Measurements from ENCODE around the gene ACSBG1.

Gene ACSBG1

DNA sequence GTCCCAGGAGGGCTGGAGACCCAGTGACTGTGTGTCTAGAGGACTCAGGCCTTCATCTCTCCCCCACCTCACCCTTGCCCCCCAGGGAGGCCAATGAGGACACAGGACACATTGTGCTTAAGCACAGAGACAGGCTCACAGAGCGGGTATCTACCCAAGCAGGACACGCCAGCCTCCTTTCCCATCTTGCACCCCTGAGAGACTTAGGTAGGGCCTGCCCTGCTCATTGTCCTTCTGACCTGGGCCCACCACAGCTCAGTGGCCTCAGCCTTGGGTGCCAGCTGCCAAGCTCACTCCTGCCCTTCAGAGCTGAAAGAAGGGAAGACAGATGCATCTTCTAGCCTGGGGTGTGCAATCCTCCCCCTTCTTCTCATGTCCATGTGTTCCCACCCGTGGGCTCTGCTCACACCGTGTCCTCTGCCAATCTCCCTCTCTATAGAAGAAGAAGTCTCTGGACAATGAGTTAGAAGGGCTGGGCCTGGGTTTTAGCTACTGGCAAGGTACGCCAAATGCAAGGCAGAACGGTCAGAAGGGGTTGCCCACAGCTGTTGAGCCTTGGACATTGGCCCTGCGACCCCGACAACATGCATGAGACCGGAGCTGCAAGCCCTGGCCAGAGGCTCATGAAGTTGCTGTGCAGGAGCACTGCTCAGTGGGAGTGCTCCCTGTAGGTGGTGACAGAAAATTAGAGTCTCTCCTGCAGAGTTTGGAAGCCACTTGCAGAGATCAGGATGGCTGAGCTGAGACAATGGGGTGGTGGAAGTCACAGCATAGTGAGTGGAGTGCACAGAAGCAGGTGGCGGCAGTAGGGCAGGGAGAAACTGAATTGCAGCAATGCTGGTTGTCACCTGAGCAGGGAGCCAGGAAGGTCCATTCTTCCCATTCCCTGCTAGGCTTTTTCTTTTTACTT, 32.8 kb downstream of the ACSBG1 start:
- DNase-seq: no peak

DNA sequence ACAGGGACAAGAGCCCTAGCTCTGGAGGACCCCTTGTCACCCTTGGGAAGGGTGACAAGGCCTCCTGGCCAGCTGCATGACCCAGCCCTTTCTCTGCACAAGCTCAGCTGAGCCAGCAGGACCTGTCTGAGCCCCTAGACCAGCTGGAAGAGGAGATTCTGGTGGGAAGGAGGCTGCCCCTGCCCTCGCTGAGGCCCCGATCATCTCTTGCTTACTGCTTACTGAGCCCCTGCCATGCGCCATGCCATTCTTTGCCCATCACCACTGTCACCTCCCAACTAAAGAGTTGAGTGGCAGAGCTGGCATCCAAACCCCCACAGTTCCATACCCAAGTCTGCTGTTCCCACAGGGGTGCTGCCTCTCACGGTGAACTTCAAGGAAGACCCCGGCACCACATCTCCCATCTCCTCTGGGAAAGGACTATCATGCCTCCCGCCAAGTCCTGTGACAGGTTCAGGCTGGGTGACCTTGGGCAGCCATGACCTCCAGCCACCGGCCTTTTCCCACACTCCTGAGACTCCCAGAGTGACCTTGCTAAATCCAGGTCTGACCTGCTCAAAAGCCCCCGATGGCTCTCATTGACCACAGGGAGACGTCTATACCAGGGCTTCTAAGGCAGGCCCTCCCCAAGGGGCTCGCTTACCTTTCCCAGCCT, 34.0 kb downstream of the ACSBG1 start:
- no peak for DNase-seq

DNA sequence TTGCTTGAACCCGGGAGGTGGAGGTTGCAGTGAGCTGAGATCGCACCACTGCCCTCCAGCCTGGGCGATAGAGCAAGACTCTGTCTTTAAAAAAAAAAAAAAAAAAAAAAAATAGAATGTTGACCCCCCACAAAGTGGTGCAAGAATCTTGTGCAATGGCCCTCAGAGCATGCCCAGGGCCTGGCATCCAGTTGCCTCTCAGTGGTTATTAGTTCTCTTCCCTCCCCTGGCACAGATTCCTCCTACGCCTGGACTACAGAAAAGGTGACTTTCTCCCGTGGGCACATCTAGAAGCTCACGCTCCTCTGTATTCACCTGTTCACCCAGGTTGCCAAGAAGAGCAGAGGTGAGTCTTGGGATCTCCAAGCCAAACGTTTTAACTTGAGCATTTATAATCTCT, 36.7 kb downstream of the ACSBG1 start:
- no peak for DNase-seq

DNA sequence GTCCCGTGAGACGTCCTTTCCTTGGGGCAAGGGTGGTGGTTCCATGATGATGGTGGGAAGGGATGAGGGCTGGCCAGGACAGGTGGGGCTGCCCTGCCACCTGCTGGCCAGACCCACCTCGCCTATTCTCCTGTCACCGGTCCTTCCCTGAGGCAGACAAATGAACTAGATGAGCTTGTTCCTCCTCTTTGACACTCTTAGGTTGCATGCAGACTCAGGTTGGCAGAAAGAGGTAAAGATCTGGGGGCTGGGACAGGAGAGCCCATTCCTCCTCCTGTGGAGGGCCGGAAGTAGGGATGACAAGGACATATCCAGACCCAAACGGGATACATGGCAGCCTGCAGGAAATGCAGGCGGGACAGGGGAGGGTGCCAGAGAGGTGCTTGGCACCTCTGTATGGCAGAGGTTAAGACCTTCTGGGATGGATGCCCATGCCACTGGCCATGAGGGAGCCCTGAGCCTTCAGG, 38.6 kb downstream of the ACSBG1 start:
- DNase-seq: peak in 3 of 4 experiments; percentile 8 to 16 (median 14)

DNA sequence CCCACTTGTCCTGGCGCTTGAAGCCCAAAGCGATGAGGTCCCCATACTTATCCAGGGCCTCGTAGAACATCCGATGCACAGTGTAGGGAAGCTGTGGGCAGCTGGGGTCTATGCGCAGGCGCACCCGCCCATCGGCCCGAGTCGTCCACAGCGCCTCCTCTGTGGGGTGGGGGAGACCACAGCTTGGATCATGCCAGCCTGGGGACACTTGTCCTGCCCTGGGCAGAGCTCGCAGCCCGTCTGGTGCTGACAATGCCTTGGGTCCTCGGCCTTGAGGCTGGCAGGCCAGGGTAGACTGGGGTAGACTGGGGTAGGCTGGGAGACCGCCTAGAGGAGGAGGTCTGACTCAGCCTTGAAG, 39.8 kb downstream of the ACSBG1 start:
- DNase-seq: no peak

DNA sequence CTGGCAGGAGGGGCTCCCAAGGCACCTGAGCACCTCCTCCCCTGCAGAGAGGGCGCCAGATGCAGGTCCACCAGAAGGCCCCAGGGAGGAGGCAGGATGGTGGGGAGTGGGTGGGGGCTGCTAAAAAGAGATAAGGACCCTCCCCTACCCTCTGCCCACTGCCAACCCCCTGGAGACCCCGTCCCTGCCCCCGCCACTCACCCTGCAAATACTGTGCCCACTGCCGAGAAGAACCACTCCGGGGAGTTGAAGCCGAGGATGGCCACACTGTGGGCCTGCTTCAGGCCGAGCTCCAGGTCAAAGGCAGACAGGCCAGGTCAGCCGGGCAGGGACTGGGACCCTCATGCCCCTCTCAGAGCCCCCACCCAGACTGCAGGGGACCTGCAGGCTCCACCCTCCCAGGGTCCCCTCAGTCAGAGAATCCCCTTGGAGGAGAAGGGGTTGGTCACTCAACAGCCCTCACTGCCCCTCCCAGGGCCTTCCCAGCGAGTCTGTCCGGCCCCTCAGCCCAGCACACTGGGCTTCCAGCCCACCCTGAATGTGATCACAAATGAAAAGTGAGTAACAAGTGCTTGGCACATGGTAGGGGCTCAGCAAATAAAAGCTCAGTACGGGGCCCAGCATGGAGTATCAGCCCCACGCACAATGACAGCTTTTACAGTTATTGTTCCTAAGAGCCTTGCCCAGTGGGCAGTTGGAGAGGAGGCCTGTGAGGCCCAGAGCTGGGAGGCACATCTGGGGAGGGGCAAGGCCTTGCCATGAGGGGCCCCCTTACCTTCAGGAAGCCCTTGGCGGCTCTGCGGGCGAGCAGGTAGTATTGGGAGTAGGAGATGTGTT, 40.4 kb downstream of the ACSBG1 start:
- DNase-seq: no peak

DNA sequence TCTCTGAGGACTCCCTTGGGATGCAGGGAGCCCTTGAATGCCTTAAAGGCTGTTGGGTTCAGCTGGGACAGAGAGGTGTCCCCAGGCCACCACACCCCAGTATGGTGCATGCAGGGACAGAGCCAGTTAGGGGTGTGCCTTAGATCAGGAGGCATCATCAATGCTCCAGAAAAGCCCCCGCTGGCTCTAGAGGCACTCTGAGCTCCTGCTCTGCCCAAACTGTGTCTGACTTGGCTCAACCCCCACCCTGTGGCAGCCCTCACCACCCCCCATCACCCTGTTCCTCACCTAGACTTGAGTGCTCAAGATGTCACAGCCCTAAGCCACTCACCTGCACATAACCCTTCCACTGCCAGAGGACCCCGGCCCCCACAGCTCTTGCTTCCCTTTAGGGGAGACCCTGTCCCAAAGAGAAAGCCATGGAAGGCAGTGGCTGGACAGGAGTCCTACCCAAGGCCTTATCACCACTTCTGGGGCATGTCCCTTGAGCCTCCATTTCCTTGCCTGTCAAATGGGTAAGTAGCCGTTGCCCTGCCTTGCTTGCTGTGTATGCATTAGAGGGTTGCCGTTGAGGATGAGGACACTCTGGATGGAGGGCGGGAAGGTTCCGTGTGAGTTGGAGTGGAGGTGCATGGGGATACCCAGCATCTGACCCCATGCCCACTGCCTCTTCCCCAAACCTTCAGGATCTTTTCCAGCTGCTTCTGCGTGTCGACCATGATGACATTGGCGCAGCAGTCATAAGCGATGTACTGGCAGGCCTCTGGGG, 41.4 kb downstream of the ACSBG1 start:
- no peak for DNase-seq

DNA sequence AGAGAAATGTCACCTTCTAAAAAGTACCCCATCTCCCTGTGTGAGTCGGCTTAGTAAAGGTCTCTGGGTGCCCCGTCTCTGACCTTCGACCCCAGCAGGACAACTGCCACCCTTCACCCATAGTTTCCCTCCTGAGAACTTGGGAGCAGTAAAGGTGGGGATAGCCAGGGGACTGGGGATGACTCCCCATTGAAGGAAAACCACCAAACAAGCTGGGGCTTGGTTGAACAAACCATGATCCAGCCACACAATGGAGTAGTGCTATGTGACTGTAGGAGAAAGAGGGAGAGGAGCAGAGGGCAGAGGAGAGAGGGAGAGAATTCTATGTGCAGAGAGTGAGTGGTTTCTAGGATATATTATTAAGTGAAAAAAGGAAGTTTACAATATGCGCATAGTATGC, 51.5 kb downstream of the ACSBG1 start:
- DNase-seq: no peak

DNA sequence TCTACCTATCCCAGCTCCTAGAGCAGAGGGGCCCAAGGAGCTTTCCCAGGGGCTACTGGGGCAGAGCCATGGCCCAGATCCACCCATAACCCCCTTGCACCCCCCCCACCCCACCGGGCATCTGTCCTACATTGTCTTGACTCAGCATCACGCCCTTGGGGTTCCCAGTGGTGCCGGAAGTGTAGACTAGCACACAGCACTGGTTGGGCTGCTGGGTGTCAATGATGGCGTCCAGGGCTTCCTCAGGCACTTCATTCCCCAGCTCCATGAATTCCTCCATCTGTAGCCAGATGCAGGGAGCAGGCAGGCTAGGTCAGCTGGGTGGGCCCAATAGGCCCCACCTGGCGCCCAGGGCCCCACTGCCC, 52.0 kb downstream of the ACSBG1 start:
- DNase-seq: no peak

DNA sequence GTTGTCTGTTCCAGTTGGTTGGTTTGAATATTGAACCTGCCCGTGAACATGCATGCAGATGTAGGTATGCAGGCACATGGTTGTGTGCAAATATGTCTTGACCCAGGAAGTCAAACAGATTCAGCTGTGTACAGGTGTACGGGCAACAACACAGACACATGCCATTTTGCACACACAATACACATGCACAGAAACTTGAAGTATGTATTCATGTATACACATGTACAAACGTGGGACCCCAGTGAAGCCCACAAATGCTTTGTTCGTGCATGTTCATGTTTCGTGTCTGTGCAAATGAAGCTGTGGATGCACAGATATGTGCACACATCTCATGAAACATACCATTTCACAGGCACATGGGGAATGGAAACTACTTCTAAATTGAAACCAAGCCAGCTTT, 54.5 kb downstream of the ACSBG1 start:
- no peak for DNase-seq

DNA sequence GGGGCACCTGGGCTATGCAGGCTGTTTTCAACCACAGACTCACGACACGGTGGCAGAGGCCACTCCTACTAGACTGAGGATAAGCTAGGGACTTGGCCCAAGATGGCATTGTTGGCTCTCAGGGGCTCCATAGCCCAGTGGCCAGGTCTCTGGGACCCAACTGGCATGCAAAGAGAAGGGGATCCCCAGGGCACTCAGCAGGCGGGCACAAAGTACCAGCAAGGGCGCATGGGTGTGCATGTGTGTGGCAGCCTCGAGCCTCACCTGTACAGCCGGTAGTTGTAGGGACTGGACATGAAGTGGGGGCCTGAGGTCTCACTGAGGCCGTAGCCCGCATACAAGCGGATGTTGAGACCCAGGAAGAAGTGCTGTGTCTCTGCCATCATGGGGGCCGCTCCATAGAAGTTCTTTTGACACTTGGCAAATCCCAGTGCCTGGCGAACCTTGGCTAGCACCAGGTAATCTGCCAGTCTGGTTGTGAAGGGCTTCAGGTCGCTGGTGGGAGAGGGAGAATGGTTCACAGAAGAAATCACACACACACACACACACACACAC, 55.0 kb downstream of the ACSBG1 start:
- DNase-seq: no peak

DNA sequence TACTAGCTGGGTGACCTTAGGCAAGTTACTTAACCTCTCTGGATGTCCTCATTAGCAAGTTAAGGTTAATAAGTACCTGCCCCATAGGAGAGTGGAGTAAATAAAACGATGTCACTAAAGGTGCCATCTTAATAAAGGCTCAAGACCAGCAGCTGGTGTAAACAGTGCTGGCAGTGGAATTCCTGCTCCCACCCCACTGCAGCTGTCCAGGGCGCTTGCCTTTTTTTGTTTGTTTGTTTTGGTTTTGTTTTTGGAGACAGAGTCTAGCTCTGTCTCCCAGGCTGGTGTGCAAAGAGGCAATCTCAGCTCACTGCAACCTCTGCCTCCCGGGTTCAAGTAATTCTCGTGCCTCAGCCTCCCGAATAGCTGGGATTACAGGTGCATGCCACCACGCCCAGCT, 56.3 kb downstream of the ACSBG1 start:
- DNase-seq: no peak

DNA sequence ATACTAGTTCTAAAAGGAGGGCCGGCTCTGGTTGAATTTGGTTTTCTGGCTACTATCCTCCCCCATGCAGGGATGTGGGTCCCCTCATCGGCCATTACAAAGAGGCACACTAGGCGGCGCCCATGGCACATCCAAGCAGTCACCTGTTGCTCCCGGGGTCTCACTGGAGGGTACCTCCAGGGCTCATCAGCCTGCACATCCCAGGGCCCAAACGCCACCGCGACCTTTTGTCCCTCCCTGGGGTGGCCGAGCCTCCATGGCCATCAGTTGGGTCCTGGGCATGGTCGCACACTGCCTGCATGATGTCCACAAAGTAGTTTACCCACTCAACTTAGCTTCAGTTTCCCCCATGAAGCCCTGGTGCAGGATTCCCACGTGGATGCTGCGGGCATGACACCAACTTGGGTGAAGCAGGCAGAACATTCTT, 56.9 kb downstream of the ACSBG1 start:
- DNase-seq: no peak

DNA sequence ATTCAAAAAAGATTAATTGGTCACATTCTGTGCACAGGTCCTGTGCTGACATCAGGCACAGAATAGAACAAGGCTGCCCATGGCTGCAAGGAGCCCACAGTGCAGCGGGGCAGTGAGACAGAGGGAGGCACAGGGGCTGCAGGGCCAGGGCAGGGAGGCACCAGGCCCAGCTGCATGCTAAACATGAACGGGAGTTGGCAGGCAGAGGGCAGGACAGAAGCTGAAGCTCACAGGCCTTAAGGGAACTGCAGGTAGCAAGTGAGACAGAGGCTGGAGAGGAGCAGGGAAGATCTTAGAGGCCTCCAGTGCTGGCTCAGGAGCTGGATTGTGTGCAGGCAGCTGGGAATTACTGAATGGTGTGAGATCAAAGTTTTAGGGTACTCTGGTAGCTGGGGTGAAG, 59.0 kb downstream of the ACSBG1 start:
- no peak for DNase-seq

DNA sequence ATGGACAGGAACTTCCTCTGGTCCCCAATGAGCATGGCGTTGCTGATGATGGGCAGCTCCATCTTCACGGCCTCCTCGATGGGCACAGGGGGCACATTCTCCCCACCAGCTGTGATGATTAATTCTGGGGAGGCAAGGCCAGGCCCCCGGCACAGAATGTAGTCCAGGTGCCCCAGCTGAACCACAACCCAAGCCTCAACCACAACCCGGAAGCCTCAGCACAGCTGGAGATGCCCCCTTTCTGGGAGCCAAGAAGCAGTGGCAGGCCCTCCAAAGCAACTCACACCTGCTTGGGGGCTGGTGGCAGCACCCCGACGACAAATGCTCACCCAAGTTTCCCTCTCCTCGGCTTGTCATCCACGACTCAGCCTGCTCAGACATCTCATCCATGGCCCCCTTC, 60.0 kb downstream of the ACSBG1 start:
- DNase-seq: no peak

DNA sequence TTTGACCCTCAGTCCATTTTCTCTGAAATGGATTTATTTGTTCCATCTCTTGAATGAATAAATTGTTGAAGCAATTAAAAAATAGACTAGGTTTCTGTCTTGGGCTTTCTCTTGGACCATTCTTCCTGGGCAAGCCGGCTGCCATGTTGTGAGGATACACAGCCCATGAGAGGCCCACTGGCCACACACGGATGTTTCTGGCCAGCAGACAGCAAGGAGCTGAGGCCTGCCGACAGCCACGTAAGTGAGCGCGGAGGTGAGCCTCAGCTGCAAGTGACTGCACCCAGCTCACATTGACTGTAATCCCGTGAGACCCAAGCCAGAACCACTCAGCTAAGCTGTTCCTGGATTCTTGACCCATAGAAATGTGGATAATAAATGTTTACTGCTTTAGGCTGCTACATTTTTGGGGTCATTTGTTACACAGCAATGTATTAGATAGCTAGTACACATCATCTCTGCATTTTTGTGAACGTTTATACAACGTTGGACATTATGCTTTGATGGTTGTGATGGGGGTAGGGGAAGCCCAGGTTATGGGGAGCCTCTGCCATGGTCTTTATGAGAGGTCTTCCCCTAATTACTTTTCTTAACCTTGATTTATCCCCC, 62.4 kb downstream of the ACSBG1 start:
- no peak for DNase-seq

DNA sequence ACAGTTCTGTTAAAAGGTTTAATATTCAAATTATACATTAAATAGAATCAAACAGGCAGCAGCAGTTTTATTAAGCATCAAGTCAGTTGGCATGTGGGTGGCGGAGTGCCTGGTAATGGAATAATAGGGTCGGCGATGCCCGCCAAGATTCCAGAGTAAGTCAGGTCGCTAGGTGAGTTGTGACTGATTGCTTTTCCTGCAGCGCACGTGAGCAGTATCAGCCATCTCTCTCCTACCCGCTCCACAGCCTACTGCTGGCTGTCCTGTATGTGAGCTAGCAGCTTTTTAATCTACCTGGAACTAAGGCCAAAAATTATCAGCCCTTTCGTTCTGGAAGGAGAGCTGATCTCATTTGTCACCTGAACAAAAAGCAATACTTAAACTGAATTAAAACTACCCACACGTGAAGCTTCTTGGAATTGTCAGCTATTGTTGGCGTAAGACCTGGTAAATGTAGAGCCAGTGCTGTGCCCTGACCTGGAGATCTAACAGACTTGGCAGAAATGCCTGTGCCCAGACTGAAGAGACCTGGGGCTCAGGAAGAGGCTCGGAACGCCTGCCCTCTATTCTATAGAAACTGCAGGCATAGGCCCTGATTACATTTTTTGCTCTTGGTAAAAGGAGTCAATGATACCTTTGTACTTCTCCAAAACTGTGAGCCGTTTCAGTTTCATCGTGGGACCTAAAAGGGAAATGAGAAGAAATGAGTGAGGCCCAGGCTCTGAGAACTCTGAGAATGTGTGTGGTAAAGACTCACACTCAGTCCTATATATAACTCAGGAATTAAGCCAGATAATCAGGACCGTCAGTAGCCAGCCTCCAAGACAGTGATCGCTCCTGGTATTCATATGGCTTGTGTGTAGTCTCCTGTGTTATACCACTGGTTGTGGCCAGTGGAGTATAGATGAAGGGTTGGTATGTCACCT, 63.3 kb downstream of the ACSBG1 start:
- DNase-seq: no peak

DNA sequence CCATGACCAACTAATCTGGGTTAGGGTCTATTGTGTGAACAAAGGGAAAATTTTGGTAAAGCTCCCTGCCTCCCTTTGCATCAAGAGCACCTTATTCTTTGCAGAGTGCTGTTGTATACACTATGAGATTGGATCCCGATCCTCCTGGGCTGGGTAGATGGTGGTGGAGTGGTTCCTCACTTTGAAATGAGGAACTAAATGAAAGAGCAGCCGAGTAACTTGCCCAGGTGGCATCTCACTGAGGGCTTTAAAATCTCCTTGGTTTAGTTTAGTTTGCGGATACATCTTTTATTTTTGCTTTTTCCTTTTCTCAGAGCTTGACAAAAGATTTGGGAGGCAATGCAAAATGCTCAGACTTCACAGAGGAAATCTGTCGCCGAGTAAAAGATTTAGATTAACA, 65.8 kb downstream of the ACSBG1 start:
- DNase-seq: no peak

DNA sequence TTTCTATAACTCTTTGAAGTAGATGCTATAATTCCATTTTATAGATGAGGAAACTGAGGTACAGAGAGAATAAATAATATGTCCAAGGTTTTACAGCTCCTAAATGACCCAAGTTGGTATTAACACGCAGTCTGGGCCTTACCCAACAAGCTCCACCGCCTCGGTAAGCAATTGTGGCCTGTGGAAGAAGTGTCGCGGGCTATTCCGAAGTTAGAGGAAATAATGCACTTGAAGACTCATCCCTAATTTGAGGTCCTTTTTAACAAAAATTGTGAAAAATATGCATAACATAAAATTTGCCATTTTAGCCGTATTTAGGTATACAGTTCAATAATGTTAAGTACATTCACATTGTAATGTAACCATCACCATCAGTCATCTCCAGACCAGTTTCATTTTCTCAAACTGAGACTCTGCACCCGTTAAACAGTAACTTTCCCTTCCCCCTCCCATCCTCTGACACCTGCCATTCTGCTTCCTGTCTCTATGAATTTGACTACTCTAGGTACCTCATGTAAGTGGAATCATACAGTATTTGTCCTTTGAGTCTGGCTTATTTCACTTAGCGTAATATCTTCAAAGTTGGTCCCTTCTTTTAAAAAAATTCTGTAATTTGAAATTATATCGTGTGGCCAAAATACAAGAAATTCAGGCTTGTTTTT, 67.0 kb downstream of the ACSBG1 start:
- no peak for DNase-seq

DNA sequence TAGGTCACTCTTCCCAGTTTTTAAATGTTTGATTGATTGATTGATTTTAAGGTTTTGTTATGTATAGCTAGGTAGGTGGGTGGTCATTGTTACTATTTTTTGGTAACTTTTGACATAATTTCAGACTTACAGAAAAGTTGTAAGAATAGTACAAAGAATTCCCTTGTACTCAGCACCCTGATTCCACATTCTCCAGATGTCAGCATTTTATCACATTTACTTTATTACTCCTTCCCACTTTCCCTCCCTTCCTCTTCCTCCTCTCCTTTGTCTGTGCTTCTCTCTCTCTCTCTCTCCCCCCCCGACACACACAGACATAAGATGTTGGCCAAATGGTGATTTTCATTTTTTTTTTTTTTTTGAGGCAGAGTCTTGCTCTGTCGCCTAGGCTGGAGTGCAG, 70.4 kb downstream of the ACSBG1 start:
- DNase-seq: no peak

All from activated CD4-positive, CD25-positive, alpha-beta regulatory T cell (primary cell).